Bronchial epithelial cell (primary cell): ENCODE measurements around the gene DNAL1. TPM values are rescaled to one million over a fixed set of nuclear protein-coding genes. Genes with fewer than 3 reads are reported as not detected.

Experiments used
- DNase-seq: peaks from one replicate; pipeline ENCODE4 v3.0.0-alpha.2; 2010; ENCODE audit warnings: low read depth
- FAIRE-seq: peaks from 2 replicates; lab custom pipeline; 2011; peaks lifted over from hg19 to GRCh38; lab: Jason Lieb, UNC
- H3K27me3 ChIP-seq: 2 replicates; pipeline ENCODE4 v1.5.1; 2011; ENCODE audit warnings: low read length; ENCODE audit not compliant: control insufficient read depth, insufficient read depth
- H3K36me3 ChIP-seq: 2 replicates; pipeline ENCODE4 v1.5.1; 2011; ENCODE audit warnings: low read length; ENCODE audit not compliant: control insufficient read depth, insufficient read depth
- H3K4me3 ChIP-seq: 2 replicates; pipeline ENCODE4 v1.5.1; 2011; ENCODE audit warnings: mild to moderate bottlenecking, low read depth, low read length, control low read depth
- CTCF ChIP-seq: IDR thresholded peaks from 2 replicates; pipeline ENCODE4 v1.5.1; 2011; ENCODE audit warnings: mild to moderate bottlenecking, moderate library complexity, low read length, control low read depth, inconsistent platforms; ENCODE audit not compliant: insufficient read depth, severe bottlenecking
- total RNA-seq: library from RNA; depleted of rRNA; stranded (reverse); fragments of >200 nt; gene quantifications from 2 replicates; pipeline ENCODE4 v1.2.1, GENCODE V29; 2014

The DNAL1 gene
- total RNA-seq, 1 donor from 2014 or later: 5.8 TPM

GRCh38 chr14:73738518-73739173 is 93.9 kb downstream of the DNAL1 start:
- Histone ChIP-seq H3K27me3 (no peaks in the 10 kb centered on the region), H3K36me3 (peaks cover 26% of the 10 kb centered on the region), H3K4me3 (no peak overlapping the region)
- no peak for TF ChIP-seq CTCF
- DNase-seq (no peak), FAIRE-seq (no peak)

- TF ChIP-seq CTCF: no peak
- DNase-seq (no peak), FAIRE-seq (no peak)
- Histone ChIP-seq H3K27me3 (no peaks in the 10 kb centered on the region), H3K36me3 (peaks cover 25% of the 10 kb centered on the region), H3K4me3 (no peak overlapping the region)
Observed at GRCh38 chr14:73739174-73739898, 94.5 kb downstream of the DNAL1 start.

- Histone ChIP-seq H3K4me3 (no peak overlapping the region), H3K36me3 (peaks cover 24% of the 10 kb centered on the region), H3K27me3 (no peaks in the 10 kb centered on the region)
- TF ChIP-seq CTCF: no peak
- DNase-seq (no peak), FAIRE-seq (no peak)
Observed at GRCh38 chr14:73739899-73740617, 95.3 kb downstream of the DNAL1 start.

GRCh38 chr14:73740618-73741326 is 96.0 kb downstream of the DNAL1 start:
- H3K36me3 ChIP-seq: peaks cover 22% of the 10 kb centered on the region
- H3K27me3 ChIP-seq: no peaks in the 10 kb centered on the region
- DNase-seq (peak; percentile 77), FAIRE-seq (no peak)
- no peak overlapping the region for H3K4me3 ChIP-seq
- no peak for TF ChIP-seq CTCF

- DNase-seq (peak; percentile 79), FAIRE-seq (no peak)
- peaks cover 23% of the 10 kb centered on the region for H3K36me3 ChIP-seq
- no peaks in the 10 kb centered on the region for H3K27me3 ChIP-seq
- peak; percentile 3 for TF ChIP-seq CTCF
- H3K4me3 ChIP-seq: no peak overlapping the region
Observed at GRCh38 chr14:73741386-73741875, 96.6 kb downstream of the DNAL1 start.
